CD4-positive, alpha-beta T cell treated with Interleukin-12 subunit alpha and Interleukin-12 subunit beta, for 1 hour (primary cell): ENCODE results near the gene MYO1D.
"Not testable (repeated sequence)": the region's sequence is repeated elsewhere in the genome, so short reads cannot be mapped to it uniquely, and the experiment has no call there.

ENCODE experiments used
- DNase-seq: peaks from one replicate; pipeline ENCODE4 v3.0.0-alpha.2; 2020

MYO1D gene

GRCh38 chr17:32719689-32720088 lies 157.2 kb downstream of the MYO1D start:
- DNase-seq, result no peak

GRCh38 chr17:32714922-32715321 lies 162.0 kb downstream of the MYO1D start:
- not testable (repeated sequence) for DNase-seq

DNA sequence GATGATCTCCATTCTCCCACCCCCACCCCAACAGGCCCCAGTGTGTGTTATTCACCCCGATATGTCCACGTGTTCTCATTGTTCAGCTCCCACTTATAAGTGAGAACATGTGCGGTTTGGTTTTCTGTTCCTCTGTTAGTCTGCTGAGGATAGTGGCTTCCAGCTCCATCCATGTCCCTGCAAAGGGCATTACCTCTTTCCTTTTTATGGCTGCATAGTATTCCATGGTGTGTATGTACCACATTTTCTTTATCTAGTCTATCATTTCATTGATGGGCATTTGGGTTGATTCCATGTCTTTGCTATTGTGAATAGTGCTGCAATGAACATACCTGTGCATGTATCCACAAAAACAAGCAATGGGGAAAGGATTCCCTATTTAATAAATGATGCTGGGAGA lies 162.7 kb downstream of the MYO1D start:
- DNase-seq, result not testable (repeated sequence)

DNA sequence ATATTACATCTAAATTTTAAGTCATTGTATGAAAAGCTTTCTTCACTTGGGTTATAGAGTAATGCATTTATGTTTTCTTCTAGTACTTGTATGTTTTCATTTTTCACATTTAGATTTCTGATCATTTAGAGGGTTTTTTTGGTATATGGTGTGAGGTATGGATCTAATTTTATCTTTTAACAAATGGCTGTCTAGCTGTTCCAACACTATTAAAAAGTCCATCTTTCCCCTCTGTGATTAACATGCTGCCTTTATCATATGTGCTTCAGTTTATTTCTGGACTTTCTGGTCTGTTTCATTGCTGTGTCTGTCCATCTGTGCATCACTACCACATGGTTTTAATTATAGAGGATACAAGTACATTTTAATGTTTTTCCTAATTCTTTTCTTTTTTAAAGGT lies 163.8 kb downstream of the MYO1D start:
- no peak for DNase-seq

DNA sequence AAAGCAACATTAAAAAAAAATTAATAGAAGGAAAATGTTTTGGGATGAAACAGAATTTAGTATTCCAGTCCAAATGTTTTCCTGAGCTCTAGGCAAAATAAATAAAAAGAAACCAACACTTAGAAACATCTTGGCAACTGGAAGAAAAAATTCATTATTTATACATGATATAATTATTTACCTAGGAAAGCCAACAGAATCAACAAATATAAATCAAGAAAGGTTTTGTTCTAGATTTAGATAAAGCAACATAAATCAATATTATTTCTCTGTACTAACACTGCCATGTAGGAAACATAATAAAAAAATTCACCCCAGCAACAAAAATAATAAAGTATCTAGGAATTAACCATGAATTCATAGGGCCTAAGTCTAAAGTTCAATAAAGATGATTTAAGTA lies 167.4 kb downstream of the MYO1D start:
- no peak for DNase-seq

GRCh38 chr17:32701871-32702270 lies 175.1 kb downstream of the MYO1D start:
- no peak for DNase-seq

- no peak for DNase-seq
Measured at GRCh38 chr17:32699247-32699646, 177.7 kb downstream of the MYO1D start.

GRCh38 chr17:32697728-32698625 lies 178.9 kb downstream of the MYO1D start:
- no peak for DNase-seq

- no peak for DNase-seq
Measured at GRCh38 chr17:32696426-32696825, 180.5 kb downstream of the MYO1D start.

DNA sequence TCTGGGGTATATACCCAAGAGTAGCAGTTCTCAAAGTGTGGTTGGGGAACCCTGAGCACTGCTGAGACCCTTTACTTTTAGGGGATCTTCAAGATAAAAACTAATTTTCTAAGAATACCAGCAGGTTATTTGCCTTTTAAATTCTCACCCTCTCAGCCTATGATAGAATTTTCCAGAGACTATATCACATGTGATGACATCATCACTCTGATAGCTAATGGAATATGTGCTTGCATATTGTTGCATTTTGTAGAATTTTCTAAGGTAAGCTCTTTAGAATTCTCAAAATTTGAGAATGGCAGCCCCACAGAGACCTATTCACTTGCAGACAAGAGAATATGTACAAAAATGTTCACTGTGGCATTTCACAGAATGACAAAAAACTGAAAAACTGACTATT lies 181.1 kb downstream of the MYO1D start:
- DNase-seq, result no peak

GRCh38 chr17:32693194-32693897 lies 183.6 kb downstream of the MYO1D start:
- no peak for DNase-seq

DNA sequence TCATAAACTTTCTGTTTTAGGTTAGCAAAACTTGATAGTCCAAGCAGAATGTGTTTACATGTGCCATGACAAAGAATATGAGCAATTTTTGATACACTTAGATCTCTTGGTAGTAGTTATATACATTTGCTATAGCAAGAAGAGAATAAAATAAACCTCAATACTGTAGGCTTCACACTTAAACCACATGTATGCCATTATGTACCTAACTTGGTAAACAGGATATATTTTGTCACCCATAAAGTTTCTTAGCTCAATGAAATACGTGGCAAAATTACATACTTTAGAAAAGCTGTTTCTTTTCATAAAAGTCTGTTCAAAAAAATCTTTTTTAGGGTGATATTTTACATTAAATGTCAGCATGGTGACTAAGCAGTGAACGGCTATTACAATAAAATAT lies 184.7 kb downstream of the MYO1D start:
- no peak for DNase-seq

DNA sequence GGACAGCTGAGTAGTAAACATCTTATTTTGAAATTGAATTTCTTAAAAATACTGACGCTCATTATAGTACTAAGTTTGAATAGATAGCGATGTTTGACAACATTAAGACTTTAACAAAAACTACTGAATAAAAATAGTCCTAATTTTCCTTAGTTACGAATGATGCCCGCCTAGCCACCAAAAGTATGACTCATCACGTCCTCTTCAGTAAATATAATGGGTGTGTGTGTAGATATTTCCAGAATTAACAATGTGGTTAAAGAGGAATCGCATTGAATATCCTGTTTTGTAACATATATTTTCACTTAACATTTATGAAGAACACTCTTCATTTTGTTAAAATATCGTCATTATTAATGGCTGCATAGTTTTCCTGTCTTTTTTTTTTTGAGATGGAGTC lies 187.6 kb downstream of the MYO1D start:
- DNase-seq, result no peak

DNA sequence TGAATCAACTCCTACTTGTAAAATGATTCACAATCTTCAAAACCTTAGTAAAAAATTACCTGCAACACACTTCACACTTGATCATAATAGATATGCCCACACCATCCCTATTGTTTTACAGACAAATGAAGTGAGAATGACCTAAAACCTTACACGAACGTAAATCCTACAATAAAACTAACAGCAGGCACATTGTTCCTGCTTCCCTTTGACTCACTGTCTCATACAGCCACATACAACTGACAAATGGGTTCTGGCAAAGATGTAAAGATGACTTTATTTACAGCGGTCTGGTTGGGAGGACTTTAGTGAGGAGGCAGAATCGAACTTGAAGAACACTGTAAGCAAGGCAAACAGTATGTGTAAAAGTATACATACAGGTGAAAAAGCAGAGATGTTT lies 188.7 kb downstream of the MYO1D start:
- no peak for DNase-seq

- no peak for DNase-seq
Measured at GRCh38 chr17:32684087-32684958, 192.6 kb downstream of the MYO1D start.

DNA sequence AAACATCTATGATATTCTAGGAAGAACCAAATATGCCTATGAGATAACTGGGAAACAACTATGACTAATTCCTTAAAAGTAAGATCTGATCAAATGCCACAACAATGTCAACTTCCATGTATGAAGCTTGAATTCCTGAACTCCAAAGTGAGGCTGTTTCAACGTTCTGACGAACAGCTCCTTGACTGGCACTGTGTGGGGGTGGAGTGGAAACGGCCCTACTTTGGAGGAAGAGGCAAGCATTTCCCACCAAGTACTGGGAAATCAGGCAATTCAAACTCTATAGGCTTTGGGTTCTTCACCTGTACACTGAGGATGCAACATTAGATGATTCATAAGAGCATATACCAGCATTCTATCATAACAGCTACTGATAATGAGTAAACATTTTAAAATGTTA lies 203.0 kb downstream of the MYO1D start:
- DNase-seq, result no peak

- no peak for DNase-seq
Measured at GRCh38 chr17:32672711-32673110, 204.2 kb downstream of the MYO1D start.

GRCh38 chr17:32671896-32672295 lies 205.0 kb downstream of the MYO1D start:
- DNase-seq, result no peak

- no peak for DNase-seq
Measured at GRCh38 chr17:32664936-32665583, 211.9 kb downstream of the MYO1D start.

DNA sequence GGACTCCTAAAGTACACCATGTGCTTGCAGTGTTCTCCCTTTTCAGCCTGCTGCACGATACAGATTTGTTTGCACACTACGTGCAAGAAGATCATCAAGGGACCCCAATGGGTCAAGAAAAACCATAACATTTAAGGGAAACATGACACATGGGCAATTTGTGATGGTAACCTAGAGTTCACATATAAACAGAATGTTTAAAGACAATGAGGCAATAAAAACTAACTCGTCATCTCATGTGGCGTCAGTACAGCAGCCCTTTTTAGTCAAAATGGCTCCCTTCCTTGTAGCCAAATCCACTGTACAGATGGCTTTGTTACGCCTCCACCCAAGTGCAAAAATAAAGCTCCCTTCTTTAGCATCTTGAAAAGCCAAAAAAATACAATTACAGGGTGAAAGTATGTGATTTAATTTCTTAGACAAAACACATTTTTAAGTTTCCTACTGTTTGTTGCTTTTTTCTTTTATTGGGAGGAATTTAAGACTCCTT lies 216.4 kb downstream of the MYO1D start:
- DNase-seq, result no peak

DNA sequence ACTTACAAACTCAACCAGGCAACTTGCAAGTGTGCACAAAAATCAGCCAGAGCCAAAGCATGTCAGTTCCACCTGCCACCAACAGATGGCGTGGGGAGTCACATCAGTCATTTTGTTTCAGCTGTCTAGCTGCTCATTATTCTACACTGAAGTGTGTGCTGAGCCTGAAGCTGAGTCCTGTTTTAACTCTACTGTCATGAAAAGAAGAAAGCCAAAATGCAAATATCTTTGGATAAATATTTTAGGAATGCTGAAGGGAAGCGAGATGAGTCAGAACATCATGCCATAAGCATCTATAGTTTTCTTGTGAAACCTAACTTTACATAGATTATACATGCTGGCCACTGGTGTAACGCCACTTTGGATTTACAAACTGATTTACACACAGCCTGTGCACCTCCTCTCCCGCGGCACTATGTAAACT lies 217.5 kb downstream of the MYO1D start:
- peak; percentile 64 for DNase-seq
